GM23248 (cell line): ENCODE data around the gene KDF1. TPM values are rescaled to one million over a fixed set of nuclear protein-coding genes. Genes with fewer than 3 reads are reported as not detected.

Experiments used
- DNase-seq: peaks from one replicate; pipeline ENCODE4 v3.0.0-alpha.2; 2015
- H2AFZ ChIP-seq: fragments of 200-600 bp; sonication (generic); 2 replicates; pipeline ENCODE4 v1.6.1; 2016; ENCODE audit warnings: antibody characterized with exemption
- H3F3A ChIP-seq: fragments of 200-600 bp; sonication (generic); 2 replicates; pipeline ENCODE4 v1.6.1; 2016; ENCODE audit warnings: mild to moderate bottlenecking, antibody characterized with exemption, mixed run types; ENCODE audit not compliant: insufficient read depth
- H3K27ac ChIP-seq: fragments of 200-600 bp; sonication (generic); 2 replicates; pipeline ENCODE4 v1.5.1; 2016; ENCODE audit warnings: mild to moderate bottlenecking
- H3K27me3 ChIP-seq: fragments of 200-600 bp; sonication (generic); replicated peaks from 2 replicates; pipeline ENCODE4 v1.6.1; 2016; ENCODE audit warnings: mild to moderate bottlenecking; ENCODE audit not compliant: insufficient read depth
- H3K36me3 ChIP-seq: fragments of 200-600 bp; sonication (generic); 2 replicates; pipeline ENCODE4 v1.6.1; 2016; ENCODE audit warnings: low read depth, mild to moderate bottlenecking
- H3K4me1 ChIP-seq: fragments of 200-600 bp; sonication (generic); 2 replicates; pipeline ENCODE4 v1.6.1; 2016; ENCODE audit warnings: mild to moderate bottlenecking; ENCODE audit not compliant: insufficient read depth
- H3K4me2 ChIP-seq: fragments of 200-600 bp; sonication (generic); one replicate; pipeline ENCODE4 v1.6.1; 2016; ENCODE audit warnings: mild to moderate bottlenecking; ENCODE audit not compliant: unreplicated experiment
- H3K4me3 ChIP-seq: fragments of 200-600 bp; sonication (generic); 2 replicates; pipeline ENCODE4 v1.5.1; 2016; ENCODE audit warnings: mild to moderate bottlenecking
- H3K79me2 ChIP-seq: fragments of 200-600 bp; sonication (generic); 2 replicates; pipeline ENCODE4 v1.6.1; 2016; ENCODE audit warnings: mild to moderate bottlenecking; ENCODE audit not compliant: insufficient read depth
- H3K9ac ChIP-seq: fragments of 200-600 bp; sonication (generic); 2 replicates; pipeline ENCODE4 v1.6.1; 2016; ENCODE audit warnings: mild to moderate bottlenecking
- H3K9me2 ChIP-seq: fragments of 200-600 bp; sonication (generic); 2 replicates; pipeline ENCODE4 v1.6.1; 2016; ENCODE audit warnings: mixed run types, mild to moderate bottlenecking, moderate library complexity; ENCODE audit not compliant: insufficient read depth
- H3K9me3 ChIP-seq: fragments of 200-600 bp; sonication (generic); one replicate; pipeline ENCODE4 v1.6.1; 2017; ENCODE audit warnings: low read depth
- H4K20me1 ChIP-seq: fragments of 200-600 bp; sonication (generic); 2 replicates; pipeline ENCODE4 v1.6.0; 2016; ENCODE audit not compliant: insufficient read depth
- EZH2 ChIP-seq: fragments of 200-600 bp; sonication (generic); IDR thresholded peaks from 2 replicates; pipeline ENCODE4 v1.6.1; 2018; ENCODE audit warnings: antibody characterized with exemption, mild to moderate bottlenecking; ENCODE audit not compliant: insufficient read depth, poor library complexity, severe bottlenecking
- EZH2phosphoT487 ChIP-seq: fragments of 200-600 bp; sonication (generic); IDR thresholded peaks from 2 replicates; pipeline ENCODE4 v1.6.1; 2018; ENCODE audit warnings: antibody characterized with exemption, moderate library complexity, mild to moderate bottlenecking, low read depth; ENCODE audit not compliant: insufficient read depth
- WGBS, 2 experiments: methylation state at CpG; one replicate each; pipeline ENCODE4 v1.1.6; 2015 to 2017; ENCODE audit warnings: low lambda C conversion rate in 2 of 2, low coverage in 1 of 2; ENCODE audit errors: missing lambda C conversion rate in 2 of 2; 5-methylcytosine and 5-hydroxymethylcytosine counted together
- in situ Hi-C: fragments of 300-500 bp; cut with MboI; formaldehyde crosslinking; loops from 2 replicates; pipeline ENCODE4 v1.15.0; 2020
- polyA plus RNA-seq: library from polyadenylated mRNA; unstranded; fragments of >200 nt; fragmentation: Nextera tagmentation; extraction: Ambion mirVana; gene quantifications from 2 replicates; pipeline ENCODE4 v1.2.1, GENCODE V29; 2016
- total RNA-seq: library from RNA; depleted of rRNA; stranded (reverse); fragments of >200 nt; shearing (Covaris generic); gene quantifications from 2 replicates; pipeline ENCODE4 v1.2.3, GENCODE V29; 2014

KDF1 gene
- total and polyA plus RNA-seq, 2 experiments from 2014 or later: not detected

DNA sequence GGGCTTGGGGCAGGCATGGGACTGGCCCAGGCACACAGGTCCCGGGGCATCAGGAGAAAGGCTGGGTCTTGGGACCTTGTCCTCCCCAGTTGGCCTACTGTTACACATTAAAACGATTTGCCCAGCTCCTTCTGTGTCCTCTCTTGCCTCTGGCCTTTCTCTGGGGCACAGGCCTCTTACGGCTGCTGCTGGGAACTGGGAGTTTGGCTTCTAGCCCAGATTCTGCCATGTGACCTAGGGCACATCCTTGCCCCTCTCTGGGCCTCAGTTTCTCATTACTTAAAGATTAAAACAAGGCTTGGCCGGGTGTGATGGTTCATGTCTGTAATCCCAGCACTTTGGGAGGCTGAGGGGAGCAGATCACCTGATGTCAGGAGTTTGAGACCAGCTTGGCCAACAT, 14.0 kb downstream of the KDF1 start:
- no peak overlapping the region for H3K4me3 ChIP-seq
- H4K20me1 ChIP-seq: no peaks in the 10 kb centered on the region
- no peak overlapping the region for H3K27ac ChIP-seq
- H3K9me2 ChIP-seq: no peaks in the 10 kb centered on the region
- TF ChIP-seq EZH2phosphoT487: no peak
- TF ChIP-seq EZH2: no peak
- no peaks in the 10 kb centered on the region for H3K4me1 ChIP-seq
- no peaks in the 10 kb centered on the region for H3K9me3 ChIP-seq
- peaks cover 2% of the 10 kb centered on the region; the same call in 1 of the 2 replicates for H3K79me2 ChIP-seq
- H3K36me3 ChIP-seq: peaks cover 40% of the 10 kb centered on the region
- no peak overlapping the region for H3K4me2 ChIP-seq
- DNase-seq: no peak
- peaks cover 12% of the 10 kb centered on the region; the same call in 1 of the 2 replicates for H3F3A ChIP-seq
- H2AFZ ChIP-seq: no peak overlapping the region
- WGBS, 2 experiments: 70 to 73% methylated on average over 4 of the region's 4 CpGs
- H3K27me3 ChIP-seq: no peaks in the 10 kb centered on the region
- no peak overlapping the region for H3K9ac ChIP-seq
- in situ Hi-C loops: no loop called here

DNA sequence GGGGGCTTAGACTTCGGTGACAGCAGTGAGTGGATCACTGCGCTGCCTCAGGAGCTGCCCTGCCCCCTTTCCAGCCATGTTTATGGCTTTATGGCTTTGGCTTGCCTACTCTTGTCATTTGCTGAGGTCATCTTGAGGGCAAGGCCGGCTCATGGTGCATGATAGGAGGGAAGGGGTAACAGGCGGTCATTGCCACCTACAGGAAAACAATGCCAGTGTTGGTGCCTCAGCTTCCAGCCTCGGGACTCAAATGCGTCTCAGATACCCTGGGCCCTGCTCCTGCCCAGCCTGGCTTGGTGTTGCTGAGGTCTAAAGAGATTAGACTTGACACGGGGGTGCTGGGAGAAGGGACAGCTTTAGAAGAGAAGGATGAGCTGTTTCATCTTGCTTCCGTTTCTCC, 14.5 kb downstream of the KDF1 start:
- TF ChIP-seq EZH2: no peak
- no peak for TF ChIP-seq EZH2phosphoT487
- WGBS, 2 experiments: 71 to 75% methylated on average over 8 of the region's 8 CpGs
- H3K4me3 ChIP-seq: no peak overlapping the region
- no peaks in the 10 kb centered on the region for H4K20me1 ChIP-seq
- H3K27me3 ChIP-seq: no peaks in the 10 kb centered on the region
- no peak overlapping the region for H3K27ac ChIP-seq
- H3K9me3 ChIP-seq: no peaks in the 10 kb centered on the region
- H3K9me2 ChIP-seq: no peaks in the 10 kb centered on the region
- H3K36me3 ChIP-seq: peaks cover 40% of the 10 kb centered on the region
- peaks cover 2% of the 10 kb centered on the region; the same call in 1 of the 2 replicates for H3K4me1 ChIP-seq
- peaks cover 12% of the 10 kb centered on the region; the same call in 1 of the 2 replicates for H3F3A ChIP-seq
- peaks cover 5% of the 10 kb centered on the region; the same call in 1 of the 2 replicates for H3K79me2 ChIP-seq
- DNase-seq: no peak
- H3K9ac ChIP-seq: no peak overlapping the region
- in situ Hi-C loops: no loop called here
- H2AFZ ChIP-seq: no peak overlapping the region
- H3K4me2 ChIP-seq: no peak overlapping the region

DNA sequence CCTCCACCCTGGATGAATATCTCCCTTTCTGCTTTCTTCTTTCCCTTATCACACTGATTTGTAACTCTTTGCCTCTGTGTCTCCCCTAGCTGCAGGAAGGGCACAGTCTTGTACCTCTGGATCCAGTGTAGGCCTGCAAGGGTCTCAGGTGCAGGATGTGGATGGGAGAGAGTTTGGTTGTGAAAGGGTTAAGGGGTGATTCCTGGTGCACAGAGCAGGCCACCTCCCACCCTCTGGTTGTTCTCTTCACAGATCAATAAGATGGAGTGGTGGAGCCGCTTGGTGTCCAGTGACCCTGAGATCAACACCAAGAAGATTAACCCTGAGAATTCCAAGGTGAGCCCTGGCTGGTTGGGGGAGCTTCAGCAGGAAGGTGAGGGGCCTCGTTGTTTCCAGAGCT, 15.1 kb downstream of the KDF1 start:
- H3K27ac ChIP-seq: no peak overlapping the region

DNA sequence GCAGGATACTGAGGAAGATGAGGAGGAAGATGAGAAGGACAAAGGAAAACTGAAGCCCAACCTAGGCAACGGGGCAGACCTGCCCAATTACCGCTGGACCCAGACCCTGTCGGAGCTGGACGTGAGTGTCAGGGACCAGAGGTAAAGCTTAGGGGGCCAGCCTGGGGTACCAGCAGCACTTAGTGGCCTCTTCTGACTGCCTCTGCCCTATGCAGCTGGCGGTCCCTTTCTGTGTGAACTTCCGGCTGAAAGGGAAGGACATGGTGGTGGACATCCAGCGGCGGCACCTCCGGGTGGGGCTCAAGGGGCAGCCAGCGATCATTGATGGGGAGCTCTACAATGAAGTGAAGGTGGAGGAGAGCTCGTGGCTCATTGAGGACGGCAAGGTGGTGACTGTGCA, 17.6 kb downstream of the KDF1 start:
- H3K9me2 ChIP-seq: no peaks in the 10 kb centered on the region
- no peak overlapping the region for H3K4me3 ChIP-seq
- no peak overlapping the region for H3K27ac ChIP-seq
- peaks cover 13% of the 10 kb centered on the region for H3F3A ChIP-seq
- H3K79me2 ChIP-seq: peaks cover 30% of the 10 kb centered on the region
- in situ Hi-C loops: no loop called here
- H3K4me1 ChIP-seq: peaks cover 15% of the 10 kb centered on the region
- no peak overlapping the region for H3K9ac ChIP-seq
- H2AFZ ChIP-seq: no peak overlapping the region
- no peaks in the 10 kb centered on the region for H3K27me3 ChIP-seq
- H4K20me1 ChIP-seq: no peaks in the 10 kb centered on the region
- DNase-seq: no peak
- TF ChIP-seq EZH2phosphoT487 (no peak), EZH2 (no peak)
- 95 to 96% methylated on average over 12 of the region's 12 CpGs for WGBS, 2 experiments
- H3K9me3 ChIP-seq: no peaks in the 10 kb centered on the region
- H3K36me3 ChIP-seq: peaks cover 40% of the 10 kb centered on the region
- no peak overlapping the region for H3K4me2 ChIP-seq

More for the DNA sequence above, 15.1 kb downstream of the KDF1 start:
- DNase-seq: no peak
- no peaks in the 10 kb centered on the region for H3K27me3 ChIP-seq
- H4K20me1 ChIP-seq: no peaks in the 10 kb centered on the region
- 79 to 86% methylated on average over 2 of the region's 2 CpGs for WGBS, 2 experiments
- H3K9me2 ChIP-seq: no peaks in the 10 kb centered on the region
- peaks cover 13% of the 10 kb centered on the region; the same call in 1 of the 2 replicates for H3F3A ChIP-seq
- H3K9me3 ChIP-seq: no peaks in the 10 kb centered on the region
- no peak overlapping the region for H3K4me2 ChIP-seq
- H3K9ac ChIP-seq: no peak overlapping the region
- H3K4me1 ChIP-seq: peaks cover 8% of the 10 kb centered on the region
- TF ChIP-seq EZH2 (no peak), EZH2phosphoT487 (no peak)
- H3K79me2 ChIP-seq: peaks cover 5% of the 10 kb centered on the region; the same call in 1 of the 2 replicates
- in situ Hi-C loops: no loop called here
- peaks cover 40% of the 10 kb centered on the region for H3K36me3 ChIP-seq
- H3K4me3 ChIP-seq: no peak overlapping the region
- H2AFZ ChIP-seq: no peak overlapping the region

DNA sequence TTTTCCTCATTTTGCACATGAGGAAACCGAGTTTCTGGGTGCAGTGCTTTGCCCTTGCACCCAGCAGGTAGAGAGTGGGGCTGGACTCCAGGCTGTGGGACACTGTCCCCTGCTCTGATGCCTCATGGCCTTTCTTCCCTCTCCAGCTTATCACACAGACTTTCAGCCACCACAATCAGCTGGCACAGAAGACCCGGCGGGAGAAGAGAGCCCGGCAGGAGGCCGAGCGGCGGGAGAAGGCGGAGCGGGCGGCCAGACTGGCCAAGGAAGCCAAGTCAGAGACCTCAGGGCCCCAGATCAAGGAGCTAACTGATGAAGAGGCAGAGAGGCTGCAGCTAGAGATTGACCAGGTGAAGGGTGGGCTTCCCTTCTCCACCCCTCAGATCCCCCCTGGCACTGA, 19.0 kb downstream of the KDF1 start:
- H4K20me1 ChIP-seq: no peaks in the 10 kb centered on the region
- H3K27ac ChIP-seq: no peak overlapping the region
- in situ Hi-C loops: no loop called here
- peak overlapping the region; percentile 75 for H3K9ac ChIP-seq
- no peaks in the 10 kb centered on the region for H3K9me3 ChIP-seq
- H3K27me3 ChIP-seq: no peaks in the 10 kb centered on the region
- H3K4me3 ChIP-seq: no peak overlapping the region
- H3K36me3 ChIP-seq: peaks cover 35% of the 10 kb centered on the region
- WGBS, 2 experiments: 93 to 95% methylated on average over 10 of the region's 10 CpGs
- peaks cover 15% of the 10 kb centered on the region for H3K4me1 ChIP-seq
- H3K79me2 ChIP-seq: peaks cover 42% of the 10 kb centered on the region
- H2AFZ ChIP-seq: no peak overlapping the region
- no peak for DNase-seq
- no peak overlapping the region for H3K4me2 ChIP-seq
- H3K9me2 ChIP-seq: no peaks in the 10 kb centered on the region
- TF ChIP-seq EZH2 (no peak), EZH2phosphoT487 (no peak)
- H3F3A ChIP-seq: peaks cover 7% of the 10 kb centered on the region
